SH-SY5Y (cell line): ENCODE data around the gene TMEM266.

Experiments
- GATA2 ChIP-seq: IDR thresholded peaks from 2 replicates; pipeline ENCODE4 v1.6.1; 2011; ENCODE audit warnings: mild to moderate bottlenecking, low read depth, low read length
- GATA3 ChIP-seq: IDR thresholded peaks from 2 replicates; pipeline ENCODE4 v1.6.1; 2011; ENCODE audit warnings: low read depth, mild to moderate bottlenecking, low read length, moderate library complexity

GRCh38 chr15:76181705-76182107 is 121.9 kb downstream of the TMEM266 start:
- TF ChIP-seq GATA3 (no peak), GATA2 (no peak)
